ENCODE results near the gene JAKMIP2.

DNA sequence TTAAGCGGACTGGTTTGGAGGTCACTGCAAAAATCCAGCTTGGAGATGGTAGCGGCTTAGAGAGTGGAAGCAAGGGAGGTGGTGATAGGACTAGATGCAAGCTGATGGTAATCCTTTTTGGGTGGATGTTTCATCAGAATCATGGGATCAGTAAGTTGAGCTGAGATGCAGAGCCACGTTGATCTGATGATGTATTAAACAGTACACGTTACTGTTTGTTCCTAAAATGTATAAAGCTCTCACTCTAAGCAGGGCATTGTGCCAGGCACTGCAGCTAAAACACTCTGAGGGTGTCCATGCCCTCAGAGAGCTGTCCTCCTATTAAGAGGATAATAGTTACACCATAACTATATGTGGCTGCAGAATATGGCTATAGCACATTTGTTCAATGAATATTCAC lies 93.1 kb downstream of the JAKMIP2 start:
- TF ChIP-seq, protein P1, sequence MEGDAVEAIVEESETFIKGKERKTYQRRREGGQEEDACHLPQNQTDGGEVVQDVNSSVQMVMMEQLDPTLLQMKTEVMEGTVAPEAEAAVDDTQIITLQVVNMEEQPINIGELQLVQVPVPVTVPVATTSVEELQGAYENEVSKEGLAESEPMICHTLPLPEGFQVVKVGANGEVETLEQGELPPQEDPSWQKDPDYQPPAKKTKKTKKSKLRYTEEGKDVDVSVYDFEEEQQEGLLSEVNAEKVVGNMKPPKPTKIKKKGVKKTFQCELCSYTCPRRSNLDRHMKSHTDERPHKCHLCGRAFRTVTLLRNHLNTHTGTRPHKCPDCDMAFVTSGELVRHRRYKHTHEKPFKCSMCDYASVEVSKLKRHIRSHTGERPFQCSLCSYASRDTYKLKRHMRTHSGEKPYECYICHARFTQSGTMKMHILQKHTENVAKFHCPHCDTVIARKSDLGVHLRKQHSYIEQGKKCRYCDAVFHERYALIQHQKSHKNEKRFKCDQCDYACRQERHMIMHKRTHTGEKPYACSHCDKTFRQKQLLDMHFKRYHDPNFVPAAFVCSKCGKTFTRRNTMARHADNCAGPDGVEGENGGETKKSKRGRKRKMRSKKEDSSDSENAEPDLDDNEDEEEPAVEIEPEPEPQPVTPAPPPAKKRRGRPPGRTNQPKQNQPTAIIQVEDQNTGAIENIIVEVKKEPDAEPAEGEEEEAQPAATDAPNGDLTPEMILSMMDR (tag by site-specific recombination; IDR thresholded peaks at IDR 0.05): no peak
- no peak for TF ChIP-seq SCRT1 (tag by site-specific recombination; IDR thresholded peaks at IDR 0.05; ENCODE audit: borderline replicate concordance)
- no peak for TF ChIP-seq ZNF23 (tag by site-specific recombination; IDR thresholded peaks at IDR 0.05; ENCODE audit: borderline replicate concordance)
- no peak for TF ChIP-seq ZSCAN23 (tag by site-specific recombination; IDR thresholded peaks at IDR 0.05)
- TF ChIP-seq SP2 (tag by site-specific recombination; IDR thresholded peaks at IDR 0.05): no peak
- TF ChIP-seq YY1 (tag by site-specific recombination; IDR thresholded peaks at IDR 0.05): no peak
- TF ChIP-seq ZNF155 (tag by site-specific recombination; IDR thresholded peaks at IDR 0.05): no peak
